ENCODE results near the gene ISLR.

- TF ChIP-seq CTCF (conservative IDR thresholded peaks at IDR 0.05; ENCODE audit: low read depth, low read length) (no peak), CHD1 (IDR thresholded peaks at IDR 0.05; ENCODE audit: low read depth, low read length) (no peak)
These were observed 3.3 kb upstream of the ISLR start for GRCh38 chr15:74170071-74170844.
